GM19351 (cell line): ENCODE measurements around the gene KNDC1.
"Not testable (repeated sequence)": the region's sequence is repeated elsewhere in the genome, so short reads cannot be mapped to it uniquely, and the experiment has no call there.

Experiments
- ATAC-seq: cut with Tn5 transposase; IDR thresholded peaks from one replicate; pipeline ENCODE4 v1.9.1; 2021; ENCODE audit warnings: mild to moderate bottlenecking, moderate library complexity; ENCODE audit not compliant: unreplicated experiment

The KNDC1 gene

DNA sequence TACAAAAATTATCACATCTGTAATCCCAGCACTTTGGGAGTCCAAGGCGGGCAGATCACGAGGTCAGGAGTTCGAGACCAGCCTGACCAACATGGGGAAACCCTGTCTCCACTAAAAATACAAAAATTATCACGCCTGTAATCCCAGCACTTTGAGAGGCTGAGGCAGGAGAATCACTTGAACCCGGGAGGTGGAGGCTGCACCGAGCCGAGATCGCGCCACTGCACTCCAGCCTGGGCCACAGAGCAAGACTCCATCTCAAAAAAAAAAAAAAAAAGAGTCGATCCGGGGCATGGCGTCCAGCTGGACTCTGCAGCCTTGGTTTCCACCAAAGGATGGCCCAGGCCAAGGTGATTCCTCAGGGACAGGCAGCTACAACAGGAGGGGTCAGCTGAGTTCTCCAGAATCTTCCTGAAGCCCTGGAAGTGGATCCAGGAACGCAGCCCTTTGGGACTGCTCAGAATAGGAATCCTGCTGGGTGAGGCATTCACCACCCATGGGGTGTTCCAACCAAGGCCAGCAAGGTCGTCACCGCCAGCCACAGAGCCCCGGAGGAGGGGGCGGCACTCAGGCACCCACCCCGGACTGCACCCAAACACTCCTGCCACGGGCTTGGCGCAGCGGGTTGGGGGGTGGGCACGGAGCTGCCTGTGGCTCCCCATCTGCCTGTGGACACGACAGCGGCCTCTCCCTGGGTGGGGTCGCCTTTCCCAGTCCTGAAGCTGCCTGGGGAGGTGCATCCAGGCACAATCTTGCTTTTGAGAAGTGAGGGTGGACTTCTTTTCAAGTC lies 58.0 kb downstream of the KNDC1 start:
- no peak for ATAC-seq

- ATAC-seq = no peak
These were observed 58.9 kb downstream of the KNDC1 start for GRCh38 chr10:133218891-133219290.

GRCh38 chr10:133219782-133220181 lies 59.8 kb downstream of the KNDC1 start:
- no peak for ATAC-seq

GRCh38 chr10:133221331-133221730 lies 61.3 kb downstream of the KNDC1 start:
- ATAC-seq = no peak

DNA sequence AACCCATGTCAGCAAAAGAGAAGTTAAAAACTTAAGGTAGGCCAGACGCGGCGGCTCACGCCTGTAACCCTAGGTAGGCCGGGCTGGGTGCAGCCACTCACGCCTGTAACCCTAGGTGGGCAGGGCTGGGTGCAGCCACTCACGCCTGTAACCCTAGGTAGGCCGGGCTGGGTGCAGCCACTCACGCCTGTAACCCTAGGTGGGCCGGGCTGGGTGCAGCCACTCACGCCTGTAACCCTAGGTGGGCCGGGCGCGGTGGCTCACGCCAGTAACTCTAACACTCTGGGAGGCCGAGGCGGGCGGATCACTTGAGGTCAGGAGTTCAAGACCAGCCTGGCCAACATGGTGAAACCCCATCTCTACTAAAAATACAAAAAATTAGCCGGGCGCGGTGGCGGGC lies 61.7 kb downstream of the KNDC1 start:
- not testable (repeated sequence) for ATAC-seq

GRCh38 chr10:133224076-133224475 lies 64.1 kb downstream of the KNDC1 start:
- no peak for ATAC-seq

- ATAC-seq = no peak
These were observed 64.8 kb downstream of the KNDC1 start for GRCh38 chr10:133224756-133225372.

- ATAC-seq = no peak
These were observed 65.7 kb downstream of the KNDC1 start for GRCh38 chr10:133225707-133226191.

DNA sequence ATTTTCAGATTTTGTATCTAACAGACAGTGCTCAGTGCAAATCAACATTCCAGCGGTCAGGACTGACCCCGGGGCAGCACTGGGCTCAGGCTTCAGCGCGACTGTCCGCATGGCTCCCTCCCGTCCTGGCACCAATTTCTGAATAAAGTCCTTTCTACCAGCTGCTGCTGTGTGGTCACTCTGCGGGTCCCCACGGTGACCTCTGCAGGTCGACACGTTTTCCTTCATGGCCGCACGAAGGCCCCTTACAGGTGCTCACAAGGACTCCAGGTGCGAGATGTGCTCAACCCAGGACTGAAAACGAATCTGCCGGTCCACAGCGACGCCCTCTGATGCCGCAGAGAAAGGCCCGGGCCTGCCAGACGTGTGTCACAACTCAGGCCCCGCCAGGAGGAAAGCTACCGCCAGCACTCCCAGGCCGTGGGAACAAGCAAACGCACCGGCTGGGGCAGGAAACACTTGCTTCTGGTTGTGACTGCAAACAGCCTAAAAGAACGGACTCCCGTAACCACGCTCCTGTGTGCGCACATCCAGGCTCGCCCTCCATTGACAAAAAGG lies 66.3 kb downstream of the KNDC1 start:
- ATAC-seq = no peak

DNA sequence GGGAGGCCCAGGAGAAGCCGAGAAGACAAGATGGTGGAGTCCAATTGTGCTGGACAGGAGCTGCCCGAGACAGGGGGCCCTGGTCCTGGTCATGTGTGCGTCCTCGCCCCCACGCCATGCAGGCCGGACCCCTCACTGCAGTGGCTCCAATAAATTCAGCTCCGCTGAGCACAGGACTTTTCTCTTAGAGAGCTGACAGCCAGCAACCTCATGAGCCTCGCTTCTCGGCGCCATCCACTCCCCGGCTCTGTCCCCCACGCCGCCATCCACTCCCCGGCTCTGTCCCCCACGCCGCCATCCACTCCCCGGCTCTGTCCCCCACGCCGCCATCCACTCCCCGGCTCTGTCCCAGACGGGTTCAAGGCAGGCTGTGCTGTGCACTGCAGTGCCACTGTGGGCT lies 67.2 kb downstream of the KNDC1 start:
- no peak for ATAC-seq

- no peak for ATAC-seq
These were observed 69.4 kb downstream of the KNDC1 start for GRCh38 chr10:133229265-133230043.

DNA sequence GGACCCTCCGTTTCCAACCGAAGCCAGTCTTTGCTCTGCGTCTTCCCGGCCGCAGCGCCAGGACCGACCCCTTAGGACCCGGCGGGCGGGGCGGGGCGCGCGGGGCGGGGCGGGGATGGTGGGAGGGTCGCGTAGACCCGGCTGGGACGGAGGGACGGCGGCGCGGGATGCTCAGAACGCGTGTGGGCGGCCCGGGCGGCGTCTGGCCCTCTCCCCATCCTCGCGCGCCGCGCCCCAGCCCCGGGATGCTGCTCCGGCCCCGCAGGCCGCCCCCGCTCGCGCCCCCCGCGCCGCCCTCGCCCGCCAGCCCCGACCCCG lies 70.0 kb downstream of the KNDC1 start, which contains the start of gene UTF1:
Gene UTF1, plus strand, starts transcription at position 174 of the 318 bp plus-strand sequence. Its CDS starts 72 bp downstream, at position 246.
- no peak for ATAC-seq

GRCh38 chr10:133230387-133231195 lies 70.6 kb downstream of the KNDC1 start:
- no peak for ATAC-seq

DNA sequence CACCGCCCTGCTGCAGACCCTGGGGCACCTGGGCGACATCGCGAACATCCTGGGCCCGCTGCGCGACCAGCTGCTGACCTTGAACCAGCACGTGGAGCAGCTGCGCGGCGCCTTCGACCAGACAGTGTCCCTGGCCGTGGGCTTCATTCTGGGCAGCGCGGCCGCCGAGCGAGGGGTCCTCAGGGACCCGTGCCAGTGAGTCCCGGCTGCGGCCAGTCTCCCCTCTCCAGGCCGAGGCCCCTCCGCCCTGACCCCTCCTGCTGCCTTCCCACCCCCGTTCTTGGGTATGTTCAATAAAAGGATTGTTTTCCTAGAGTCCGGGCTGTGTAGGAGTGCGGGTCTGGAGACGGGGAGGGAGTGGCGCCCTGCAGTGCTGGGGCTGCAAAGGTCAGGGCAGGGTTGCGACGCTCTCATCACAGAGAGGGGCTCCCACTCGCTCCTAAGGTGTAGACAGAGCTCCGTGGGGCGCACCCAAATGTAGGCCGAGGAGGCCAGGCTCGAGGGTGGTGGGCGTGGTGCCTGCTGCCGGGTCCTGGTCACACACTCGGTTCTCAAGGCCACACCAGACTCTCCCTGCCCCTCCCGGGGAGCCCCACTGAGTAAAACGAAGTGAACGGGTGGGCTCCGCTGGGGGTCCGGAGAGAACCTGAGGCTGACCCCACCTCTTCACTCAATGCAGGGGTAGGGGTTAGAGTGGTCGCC lies 71.4 kb downstream of the KNDC1 start:
- no peak for ATAC-seq

DNA sequence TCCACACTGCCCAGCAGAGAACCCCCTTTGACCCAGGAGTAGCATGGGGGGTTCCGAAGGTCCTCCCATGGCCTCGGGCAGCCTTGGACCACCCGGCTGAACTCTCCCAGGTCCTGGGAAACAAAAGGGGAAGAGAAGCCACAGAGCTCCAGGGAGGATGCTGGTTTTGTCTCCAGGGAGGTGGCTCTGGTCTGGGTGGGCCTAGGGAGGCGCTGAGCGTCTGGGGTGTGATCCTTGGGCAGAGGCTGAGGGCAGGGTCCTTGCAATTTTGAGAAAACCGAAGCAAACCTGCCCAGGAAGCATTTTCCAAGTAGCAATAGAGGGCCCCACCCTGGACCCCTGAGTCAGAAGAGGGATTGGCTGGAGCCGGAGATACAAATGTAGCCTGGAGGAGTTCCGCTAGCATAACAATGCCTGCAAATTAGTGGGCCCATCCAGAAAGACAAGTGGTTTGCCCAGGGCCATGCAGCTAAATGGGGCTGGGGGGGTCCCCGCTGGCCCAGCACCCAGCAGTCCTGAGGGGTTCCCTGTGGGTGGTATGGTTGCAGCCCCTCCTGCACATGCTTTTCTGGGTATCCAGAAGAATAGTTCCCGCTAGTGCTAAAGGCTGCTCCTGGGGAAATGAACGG lies 72.0 kb downstream of the KNDC1 start:
- ATAC-seq = no peak

DNA sequence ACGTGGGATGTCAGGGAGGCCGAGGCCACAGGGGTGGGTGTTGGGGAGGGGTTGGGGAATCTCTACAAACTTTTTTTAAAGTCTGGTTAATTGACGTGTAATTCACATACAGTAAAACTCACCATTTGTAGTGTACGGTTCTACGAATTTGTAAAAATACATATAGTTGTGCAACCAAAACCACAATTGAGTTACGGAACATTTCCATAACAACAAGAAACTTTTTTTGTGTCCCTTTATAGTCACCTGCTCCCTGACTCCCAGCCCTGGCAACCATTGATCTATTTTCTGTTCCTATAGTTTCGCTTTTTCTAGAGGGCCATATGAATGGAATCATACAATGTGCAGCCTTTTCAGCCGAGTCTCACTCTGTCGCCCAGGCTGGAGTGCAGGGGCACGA lies 74.8 kb downstream of the KNDC1 start:
- ATAC-seq = not testable (repeated sequence)

DNA sequence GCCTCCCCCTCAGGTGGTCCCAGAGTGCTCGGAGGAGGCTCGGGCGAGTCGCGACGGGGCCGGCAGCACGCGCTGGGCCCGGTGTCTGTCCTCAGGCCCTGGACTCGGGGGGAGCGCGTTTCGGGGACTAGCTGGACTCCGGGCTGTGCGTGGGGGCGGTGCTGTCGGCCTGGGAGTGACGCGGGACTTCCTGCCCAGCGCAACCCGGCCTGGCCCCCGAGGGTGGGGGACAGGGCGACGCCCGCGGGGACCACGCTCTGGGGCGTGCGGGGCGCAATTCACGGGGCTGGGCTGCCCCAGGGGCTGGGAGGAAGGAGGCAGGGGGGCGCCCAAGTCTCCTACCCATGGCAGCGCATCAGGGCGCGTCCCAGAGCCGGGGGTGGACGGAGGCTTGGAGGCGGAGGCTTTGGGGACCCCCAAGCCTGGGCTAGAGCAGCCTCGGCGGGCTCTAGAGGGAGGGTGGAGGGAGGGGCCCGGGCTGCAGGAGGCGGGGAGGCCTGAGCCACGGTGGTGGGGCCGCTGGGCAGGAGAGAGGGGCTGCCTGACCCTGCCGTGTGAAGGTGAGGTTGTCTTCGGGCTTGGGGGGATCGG lies 75.3 kb downstream of the KNDC1 start:
- no peak for ATAC-seq

GRCh38 chr10:133235932-133236331 lies 75.9 kb downstream of the KNDC1 start:
- ATAC-seq = no peak
